Suprapubic skin (tissue), 4 donors: Measurements from ENCODE around the gene MLLT6. TPM values are rescaled to one million over a fixed set of nuclear protein-coding genes. Genes with fewer than 3 reads are reported as not detected.

Experiments used
- DNase-seq, 2 donors: peaks; one replicate each; pipeline ENCODE4 v3.0.0-alpha.2; 2019; ENCODE audit warnings: low spot score in 2 of 2
- H3K27ac ChIP-seq: fragments of 200-600 bp; sonication (generic); one replicate; pipeline ENCODE4 v1.5.1; 2019
- H3K27me3 ChIP-seq: fragments of 200-600 bp; sonication (generic); one replicate; pipeline ENCODE4 v1.5.1; 2019
- H3K36me3 ChIP-seq: fragments of 200-600 bp; sonication (generic); one replicate; pipeline ENCODE4 v1.5.1; 2019
- H3K4me1 ChIP-seq: fragments of 200-600 bp; sonication (generic); one replicate; pipeline ENCODE4 v1.5.1; 2019
- H3K4me3 ChIP-seq: fragments of 200-600 bp; sonication (generic); one replicate; pipeline ENCODE4 v1.5.1; 2019; ENCODE audit warnings: mild to moderate bottlenecking
- H3K9me3 ChIP-seq: fragments of 200-600 bp; sonication (generic); one replicate; pipeline ENCODE4 v1.5.1; 2019
- CTCF ChIP-seq, 2 donors: fragments of 200-600 bp in 1 of 2; fragments of 450-650 bp in 1 of 2; sonication (generic) in 1 of 2; IDR thresholded peaks; one replicate each; pipeline ENCODE4 v1.5.1; 2016 to 2019; ENCODE audit warnings: antibody characterized with exemption in 2 of 2, mild to moderate bottlenecking in 1 of 2, moderate library complexity in 1 of 2
- EP300 ChIP-seq: sonication (generic); formaldehyde crosslinking; IDR thresholded peaks from one replicate; pipeline ENCODE4 v1.6.1; 2017; ENCODE audit warnings: antibody characterized with exemption
- POLR2A ChIP-seq, 2 donors: fragments of 450-650 bp; IDR thresholded peaks; one replicate each; pipeline ENCODE4 v1.6.1; 2017; ENCODE audit warnings: antibody characterized with exemption in 2 of 2, mild to moderate bottlenecking in 2 of 2, moderate library complexity in 2 of 2
- POLR2AphosphoS5 ChIP-seq, 3 donors: sonication (generic); formaldehyde crosslinking; IDR thresholded peaks; one replicate each; pipeline ENCODE4 v1.6.1; 2017; ENCODE audit warnings: antibody characterized with exemption in 3 of 3
- WGBS: methylation state at CpG from one replicate; pipeline ENCODE4 v1.1.5; 2018; 5-methylcytosine and 5-hydroxymethylcytosine counted together
- total RNA-seq, 4 donors: library from RNA; depleted of rRNA; stranded (reverse); fragments of >200 nt; gene quantifications; one replicate each; pipeline ENCODE4 v1.1.0, GENCODE V29; 2016

The MLLT6 gene
- total RNA-seq, 4 donors from 2014 or later = 62.7 to 136 (median 79.0) TPM

- peak in 1 of 2 donors; percentile 67 for DNase-seq
- no peaks in the 10 kb centered on the region for H3K9me3 ChIP-seq
- peaks cover 91% of the 10 kb centered on the region for H3K36me3 ChIP-seq
- no peak overlapping the region for H3K27ac ChIP-seq
- peaks cover 10% of the 10 kb centered on the region for H3K4me1 ChIP-seq
- TF ChIP-seq CTCF (IDR thresholded peaks at IDR 0.05) = no peak
- no peak for TF ChIP-seq POLR2AphosphoS5 (IDR thresholded peaks at IDR 0.05)
- TF ChIP-seq EP300 = no peak
- TF ChIP-seq POLR2A (IDR thresholded peaks at IDR 0.05) = no peak
- H3K4me3 ChIP-seq = no peak overlapping the region
- WGBS = 89% methylated on average over 7 of the region's 18 CpGs
- H3K27me3 ChIP-seq = no peaks in the 10 kb centered on the region
These were observed 11.4 kb downstream of the MLLT6 start for GRCh38 chr17:38716368-38717005.

GRCh38 chr17:38717139-38717745 lies 12.2 kb downstream of the MLLT6 start:
- H3K27ac ChIP-seq = no peak overlapping the region
- TF ChIP-seq CTCF (IDR thresholded peaks at IDR 0.05) = no peak
- no peak for TF ChIP-seq EP300
- no peak for TF ChIP-seq POLR2AphosphoS5 (IDR thresholded peaks at IDR 0.05)
- TF ChIP-seq POLR2A (IDR thresholded peaks at IDR 0.05) = no peak
- no peaks in the 10 kb centered on the region for H3K9me3 ChIP-seq
- peaks cover 91% of the 10 kb centered on the region for H3K36me3 ChIP-seq
- no peak for DNase-seq
- H3K4me3 ChIP-seq = no peak overlapping the region
- H3K4me1 ChIP-seq = peaks cover 10% of the 10 kb centered on the region
- WGBS = 74% methylated on average over 12 of the region's 12 CpGs
- H3K27me3 ChIP-seq = no peaks in the 10 kb centered on the region

GRCh38 chr17:38719289-38719942 lies 14.3 kb downstream of the MLLT6 start:
- H3K36me3 ChIP-seq = peaks cover 83% of the 10 kb centered on the region
- no peaks in the 10 kb centered on the region for H3K9me3 ChIP-seq
- peaks cover 10% of the 10 kb centered on the region for H3K4me1 ChIP-seq
- TF ChIP-seq CTCF (IDR thresholded peaks at IDR 0.05) = no peak
- TF ChIP-seq POLR2AphosphoS5 (IDR thresholded peaks at IDR 0.05) = no peak
- TF ChIP-seq POLR2A (IDR thresholded peaks at IDR 0.05) = no peak
- TF ChIP-seq EP300 = no peak
- H3K27ac ChIP-seq = no peak overlapping the region
- WGBS = 78% methylated on average over 13 of the region's 29 CpGs
- H3K4me3 ChIP-seq = no peak overlapping the region
- no peak for DNase-seq
- no peaks in the 10 kb centered on the region for H3K27me3 ChIP-seq

GRCh38 chr17:38719943-38720641 lies 15.0 kb downstream of the MLLT6 start:
- Histone ChIP-seq H3K27me3 (no peaks in the 10 kb centered on the region), H3K4me3 (no peak overlapping the region), H3K27ac (no peak overlapping the region), H3K36me3 (peaks cover 83% of the 10 kb centered on the region), H3K4me1 (peaks cover 10% of the 10 kb centered on the region), H3K9me3 (no peaks in the 10 kb centered on the region)
- no peak for DNase-seq
- no peak for TF ChIP-seq POLR2A (IDR thresholded peaks at IDR 0.05)
- TF ChIP-seq EP300 = no peak
- no peak for TF ChIP-seq POLR2AphosphoS5 (IDR thresholded peaks at IDR 0.05)
- TF ChIP-seq CTCF (IDR thresholded peaks at IDR 0.05) = no peak
- 70% methylated on average over 37 of the region's 39 CpGs for WGBS

GRCh38 chr17:38720941-38721340 lies 15.9 kb downstream of the MLLT6 start:
- H3K4me3 ChIP-seq = no peak overlapping the region
- H3K27ac ChIP-seq = no peak overlapping the region
- no peak for DNase-seq
- peaks cover 81% of the 10 kb centered on the region for H3K36me3 ChIP-seq
- H3K4me1 ChIP-seq = peaks cover 10% of the 10 kb centered on the region
- no peaks in the 10 kb centered on the region for H3K27me3 ChIP-seq
- no peak for TF ChIP-seq EP300
- TF ChIP-seq CTCF (IDR thresholded peaks at IDR 0.05) = no peak
- TF ChIP-seq POLR2A (IDR thresholded peaks at IDR 0.05) = no peak
- TF ChIP-seq POLR2AphosphoS5 (IDR thresholded peaks at IDR 0.05) = no peak
- WGBS = 83% methylated on average over 6 of the region's 6 CpGs
- no peaks in the 10 kb centered on the region for H3K9me3 ChIP-seq
